HepG2 (cell line): ENCODE results near the gene SALL2. TPM values are rescaled to one million over a fixed set of nuclear protein-coding genes. Genes with fewer than 3 reads are reported as not detected.

Experiments used
- ATAC-seq: fragments of 200-7000 bp; cut with Tn5 transposase; 3 replicates; pipeline ENCODE4 v1.9.1; 2020; ENCODE audit warnings: mild to moderate bottlenecking, moderate library complexity
- BruUV-seq: library from RNA; stranded (reverse); fragments of 400-500 nt; replicated peaks from 2 replicates; lab custom pipeline; 2021; lab: Mats Ljungman, UMichigan
- CTCF ChIA-PET: fragments of 300-600 bp; formaldehyde crosslinking; extraction: SDS; loops from one replicate; lab custom pipeline; 2021; ENCODE audit warnings: low total read pairs, inconsistent platforms, low intra/inter-chr PET ratio; lab: Yijun Ruan, JAX
- POLR2A ChIA-PET: fragments of 350-600 bp; sonication (Branson Sonifier 250); formaldehyde crosslinking; loops from one replicate; lab custom pipeline; 2020; ENCODE audit warnings: antibody characterized with exemption, inconsistent platforms; lab: Yijun Ruan, JAX
- DNase-seq: peaks from one replicate; pipeline ENCODE4 v3.0.0-alpha.2; 2015; ENCODE audit warnings: low spot score
- FAIRE-seq: peaks from 3 replicates; lab custom pipeline; 2011; peaks lifted over from hg19 to GRCh38; lab: Jason Lieb, UNC
- H2AFZ ChIP-seq: one replicate; pipeline ENCODE4 v1.6.1; 2011; ENCODE audit warnings: low read length, inconsistent platforms
- H3K27ac ChIP-seq: fragments of 300-600 bp; 3 replicates; pipeline ENCODE4 v1.8.0; 2011; ENCODE audit warnings: mixed run types, mild to moderate bottlenecking, mixed read lengths, low read length, inconsistent platforms; ENCODE audit not compliant: insufficient read depth; ENCODE audit errors: extremely low read length
- H3K27me3 ChIP-seq, 2 experiments: fragments of 200-600 bp in 1 of 2; 2 replicates in 1 of 2; 3 replicates in 1 of 2; pipeline versions ENCODE4 v1.6.0 to v1.8.0; 2011; ENCODE audit warnings: low read length in 2 of 2, mild to moderate bottlenecking in 2 of 2, moderate library complexity in 2 of 2, inconsistent platforms in 1 of 2; ENCODE audit not compliant: insufficient read depth in 2 of 2, control insufficient read depth in 1 of 2
- H3K36me3 ChIP-seq, 2 experiments: fragments of 200-600 bp in 1 of 2; replicated peaks in 1 of 2; 2 replicates in 1 of 2; 3 replicates in 1 of 2; pipeline versions ENCODE4 v1.5.1 to v1.8.0; 2011; ENCODE audit warnings: low read length in 2 of 2, inconsistent platforms in 1 of 2; ENCODE audit not compliant: insufficient read depth in 2 of 2, control insufficient read depth in 1 of 2
- H3K4me1 ChIP-seq: 2 replicates; pipeline ENCODE4 v1.5.1; 2012; ENCODE audit warnings: low read length, inconsistent platforms; ENCODE audit not compliant: insufficient read depth
- H3K4me2 ChIP-seq: 2 replicates; pipeline ENCODE4 v1.6.0; 2011; ENCODE audit warnings: low read depth, low read length, inconsistent platforms
- H3K4me3 ChIP-seq, 3 experiments: fragments of 200-600 bp in 1 of 3; sonication (generic), shearing (Covaris generic) in 1 of 3; replicated peaks in 1 of 3; 2 replicates each; pipeline ENCODE4 v1.5.1; 2011 to 2016; ENCODE audit warnings: low read length in 3 of 3, inconsistent platforms in 2 of 3, low read depth in 2 of 3, mild to moderate bottlenecking in 2 of 3, control low read depth in 1 of 3, mixed read lengths in 1 of 3; ENCODE audit not compliant: insufficient read depth in 1 of 3
- H3K79me2 ChIP-seq: one replicate; pipeline ENCODE4 v1.6.1; 2011; ENCODE audit warnings: low read length, inconsistent platforms; ENCODE audit not compliant: insufficient read depth
- H3K9ac ChIP-seq: 2 replicates; pipeline ENCODE4 v1.6.0; 2011; ENCODE audit warnings: mild to moderate bottlenecking, low read depth, low read length, inconsistent platforms; ENCODE audit not compliant: insufficient read depth
- H3K9me3 ChIP-seq: 2 replicates; pipeline ENCODE4 v1.5.1; 2012; ENCODE audit warnings: mild to moderate bottlenecking, low read length
- H4K20me1 ChIP-seq: 2 replicates; pipeline ENCODE4 v1.6.0; 2011; ENCODE audit warnings: inconsistent platforms, mild to moderate bottlenecking, low read length, moderate library complexity; ENCODE audit not compliant: insufficient read depth
- AGO2 ChIP-seq: fragments of 200-400 bp; formaldehyde crosslinking; optimal IDR thresholded peaks from 2 replicates; pipeline ENCODE3; 2017; ENCODE audit warnings: mild to moderate bottlenecking, low read depth, low read length, moderate library complexity
- ASH2L ChIP-seq: fragments of 300-600, 200-600 bp; sonication (generic); IDR thresholded peaks from 2 replicates; pipeline ENCODE4 v1.7.0; 2017; ENCODE audit warnings: low read depth, mild to moderate bottlenecking, moderate library complexity, mixed read lengths, low read length; ENCODE audit not compliant: insufficient read length
- DMAP1 ChIP-seq: IDR thresholded peaks from 2 replicates; pipeline ENCODE4 v1.6.1; 2016
- EHMT2 ChIP-seq: fragments of 200-600 bp; sonication (generic); IDR thresholded peaks from 2 replicates; pipeline ENCODE4 v1.7.0; 2017; ENCODE audit warnings: antibody characterized with exemption, low read depth, low read length, borderline replicate concordance
- FOXO4 ChIP-seq: sonication (generic); formaldehyde crosslinking; conservative IDR thresholded peaks from 2 replicates; pipeline ENCODE4 v1.8.1; 2023; ENCODE audit warnings: missing genetic modification reagents
- GATAD2A ChIP-seq: IDR thresholded peaks from 2 replicates; pipeline ENCODE4 v1.6.1; 2016
- HNF4A ChIP-seq: sonication (generic); formaldehyde crosslinking; IDR thresholded peaks from 2 replicates; pipeline ENCODE4 v1.4.0; 2020; ENCODE audit warnings: missing genetic modification reagents
- HNRNPL ChIP-seq: fragments of 200-400 bp; formaldehyde crosslinking; IDR thresholded peaks from 2 replicates; pipeline ENCODE4 v1.6.1; 2017; ENCODE audit warnings: mild to moderate bottlenecking, low read depth, low read length
- ISL2 ChIP-seq: sonication (generic); formaldehyde crosslinking; IDR thresholded peaks from 2 replicates; pipeline ENCODE4 v1.5.0; 2020; ENCODE audit warnings: missing genetic modification reagents
- MBD4 ChIP-seq: IDR thresholded peaks from 2 replicates; pipeline ENCODE4 v1.6.1; 2012; ENCODE audit warnings: low read length, inconsistent platforms, borderline replicate concordance
- NONO ChIP-seq, 2 experiments: fragments of 450-650 bp in 1 of 2; sonication (generic) in 1 of 2; formaldehyde crosslinking in 1 of 2; IDR thresholded peaks in 1 of 2; conservative IDR thresholded peaks in 1 of 2; 2 replicates each; pipeline versions ENCODE4 v1.6.1 to v1.8.0; 2017 to 2022; ENCODE audit warnings: mild to moderate bottlenecking in 1 of 2, missing genetic modification reagents in 1 of 2, moderate library complexity in 1 of 2
- PAXIP1 ChIP-seq: sonication (generic); formaldehyde crosslinking; conservative IDR thresholded peaks from 2 replicates; pipeline ENCODE4 v1.4.0; 2020; ENCODE audit warnings: mild to moderate bottlenecking, missing genetic modification reagents, moderate library complexity
- PITX1 ChIP-seq: sonication (generic); formaldehyde crosslinking; IDR thresholded peaks from 2 replicates; pipeline ENCODE4 v1.5.1; 2020; ENCODE audit warnings: mild to moderate bottlenecking, missing genetic modification reagents
- SNAPC5 ChIP-seq: sonication (generic); formaldehyde crosslinking; IDR thresholded peaks from 2 replicates; pipeline ENCODE4 v1.8.1; 2023; ENCODE audit warnings: mild to moderate bottlenecking, missing genetic modification reagents, borderline replicate concordance
- SOX13 ChIP-seq, 3 experiments: fragments of 450-650 bp in 1 of 3; sonication (generic) in 1 of 3; formaldehyde crosslinking in 1 of 3; IDR thresholded peaks in 2 of 3; conservative IDR thresholded peaks in 1 of 3; 2 replicates each; pipeline versions ENCODE4 v1.5.0 to v1.6.1; 2016 to 2020; ENCODE audit warnings: antibody characterized with exemption in 1 of 3, mild to moderate bottlenecking in 1 of 3, missing compliant biosample characterization in 1 of 3, missing genetic modification reagents in 1 of 3, moderate library complexity in 1 of 3
- SOX6 ChIP-seq, 2 experiments: fragments of 450-650 bp in 1 of 2; sonication (generic) in 1 of 2; formaldehyde crosslinking in 1 of 2; IDR thresholded peaks; 2 replicates each; pipeline versions ENCODE4 v1.4.0 to v1.6.1; 2017 to 2020; ENCODE audit warnings: antibody characterized with exemption in 1 of 2, mild to moderate bottlenecking in 1 of 2, missing genetic modification reagents in 1 of 2
- ZBTB1 ChIP-seq: sonication (generic); formaldehyde crosslinking; IDR thresholded peaks from 2 replicates; pipeline ENCODE4 v1.4.0; 2020; ENCODE audit warnings: missing genetic modification reagents, borderline replicate concordance
- ZNF746 ChIP-seq: sonication (generic); formaldehyde crosslinking; IDR thresholded peaks from 2 replicates; pipeline ENCODE4 v1.8.0; 2022; ENCODE audit warnings: mild to moderate bottlenecking, missing genetic modification reagents
- whole genome bisulfite sequencing: methylation state at CpG from one replicate; pipeline ENCODE4 v1.1.6; 2017; ENCODE audit warnings: low lambda C conversion rate; 5-methylcytosine and 5-hydroxymethylcytosine counted together
- in situ Hi-C: cut with HindIII; loops from 2 replicates; pipeline ENCODE4 v1.10.0; 2017; ENCODE audit warnings: low pct_unique_long_range_greater_than_20kb; ENCODE audit not compliant: extremely low pct_ligation_motif_present
- intact Hi-C: fragments of 100-400 bp; cut with micrococcal nuclease; formaldehyde crosslinking; loops from one replicate; pipeline ENCODE4 v1.10.0; 2022; ENCODE audit not compliant: unreplicated experiment
- polyA plus RNA-seq, 8 experiments: library from polyadenylated mRNA; depleted of rRNA in 3 of 8; stranded (reverse) in 7 of 8; unstranded in 1 of 8; fragments of >200 nt; fragmentation: Illumina TruSeq in 4 of 8; extraction: Trizol in 4 of 8; gene quantifications; 2 replicates each; pipeline versions ENCODE4 v1.2.1 to v1.2.3, GENCODE V29; 2011 to 2016; ENCODE audit warnings: low read depth in 4 of 8, missing spikeins in 1 of 8, mixed read lengths in 1 of 8; ENCODE audit not compliant: insufficient read depth in 1 of 8
- total RNA-seq, 5 experiments: library from RNA; depleted of rRNA; stranded (reverse); fragments of >200 nt; fragmentation: Illumina TruSeq; extraction: Trizol; gene quantifications; 2 replicates each; pipeline ENCODE4 v1.2.3, GENCODE V29; 2016; ENCODE audit warnings: low read depth in 1 of 5

Gene SALL2
- total and polyA plus RNA-seq, 2 of the 13 experiments (the other 11 are each of a cell fraction or from before 2014, with no cell fraction given), result 4.9 to 5.8 TPM

- peaks cover 17% of the 10 kb centered on the region for H3K79me2 ChIP-seq
- in situ Hi-C loops (no loop called here), intact Hi-C loops (no loop called here)
- no peak overlapping the region for H3K9ac ChIP-seq
- no peaks in the 10 kb centered on the region for H3K9me3 ChIP-seq
- peak overlapping the region; percentile 26; the same call in 1 of the 2 replicates for H3K4me2 ChIP-seq
- peaks cover 46% of the 10 kb centered on the region for H3K4me1 ChIP-seq
- H3K27me3 ChIP-seq, result no peaks in the 10 kb centered on the region; a peak in 1 of 5 replicates
- no peak overlapping the region for H2AFZ ChIP-seq
- no peak for FAIRE-seq
- no peak overlapping the region for H3K4me3 ChIP-seq
- H3K27ac ChIP-seq, result peak overlapping the region; percentile 8
- 73% methylated on average over 1 of the region's 1 CpG for WGBS
- CTCF ChIA-PET, result no interaction called here
- no peak for DNase-seq
- H3K36me3 ChIP-seq, result no peaks in the 10 kb centered on the region
- no peaks in the 10 kb centered on the region for H4K20me1 ChIP-seq
- POLR2A ChIA-PET, result interaction anchor here (1.0 to 5.0 kb wide), 3 partner anchors 10 to 58 kb away, joined by 4 to 173 read pairs (median 4); partner anchors contain the start of genes CHD8 and SALL2
- BruUV-seq, result no TSS peak
- ATAC-seq, result peak; percentile 7; the same call in 2 of the 3 replicates
- peak; percentile 51; the same call in 1 of the 2 replicates for TF ChIP-seq EHMT2
- TF ChIP-seq ISL2 (CRISPR knock-in tag), result no peak
- TF ChIP-seq ZBTB1 (CRISPR knock-in tag), result no peak
- 0 out of 2 replicates have a peak, but pooled peaks have one; percentile 18 for TF ChIP-seq PITX1
- TF ChIP-seq GATAD2A (CRISPR knock-in tag), result peak; percentile 25; the same call in 1 of the 2 replicates
- no peak for TF ChIP-seq NONO (IDR thresholded peaks at IDR 0.05)
- TF ChIP-seq NONO (CRISPR knock-in tag; conservative IDR thresholded peaks at IDR 0.05), result 0 out of 2 replicates have a peak, but pooled peaks have one; percentile 32
- no peak for TF ChIP-seq HNRNPL
- peak; percentile 53 for TF ChIP-seq HNF4A (CRISPR knock-in tag)
- no peak for TF ChIP-seq DMAP1 (CRISPR knock-in tag)
- no peak for TF ChIP-seq SOX13 (IDR thresholded peaks at IDR 0.05)
- TF ChIP-seq SOX13 (CRISPR knock-in tag; conservative IDR thresholded peaks at IDR 0.05 in 1 of 2, IDR thresholded peaks at IDR 0.05 in 1 of 2), result peak in 1 of 2 experiments; percentile 34; a peak in 1 of 4 replicates
- no peak for TF ChIP-seq ZNF746 (CRISPR knock-in tag)
- TF ChIP-seq AGO2, result no peak
- TF ChIP-seq PAXIP1, result peak; percentile 69
- TF ChIP-seq FOXO4 (CRISPR knock-in tag), result no peak
- no peak for TF ChIP-seq MBD4
- no peak for TF ChIP-seq SNAPC5
- TF ChIP-seq SOX6 (IDR thresholded peaks at IDR 0.05), result no peak
- TF ChIP-seq SOX6 (CRISPR knock-in tag; IDR thresholded peaks at IDR 0.05), result peak; percentile 45; the same call in 1 of the 2 replicates
- peak; percentile 28 for TF ChIP-seq ASH2L
Measured at GRCh38 chr14:21514341-21514740, 11.8 kb downstream of the SALL2 start.
